HG03060 (cell line): ENCODE measurements around the gene DAB2IP.
"Not testable (repeated sequence)": the region's sequence is repeated elsewhere in the genome, so short reads cannot be mapped to it uniquely, and the experiment has no call there.

Source experiments
- ATAC-seq: cut with Tn5 transposase; IDR thresholded peaks from one replicate; pipeline ENCODE4 v1.9.1; 2021; ENCODE audit warnings: low read depth, moderate number of reproducible peaks; ENCODE audit not compliant: unreplicated experiment

DAB2IP gene

DNA sequence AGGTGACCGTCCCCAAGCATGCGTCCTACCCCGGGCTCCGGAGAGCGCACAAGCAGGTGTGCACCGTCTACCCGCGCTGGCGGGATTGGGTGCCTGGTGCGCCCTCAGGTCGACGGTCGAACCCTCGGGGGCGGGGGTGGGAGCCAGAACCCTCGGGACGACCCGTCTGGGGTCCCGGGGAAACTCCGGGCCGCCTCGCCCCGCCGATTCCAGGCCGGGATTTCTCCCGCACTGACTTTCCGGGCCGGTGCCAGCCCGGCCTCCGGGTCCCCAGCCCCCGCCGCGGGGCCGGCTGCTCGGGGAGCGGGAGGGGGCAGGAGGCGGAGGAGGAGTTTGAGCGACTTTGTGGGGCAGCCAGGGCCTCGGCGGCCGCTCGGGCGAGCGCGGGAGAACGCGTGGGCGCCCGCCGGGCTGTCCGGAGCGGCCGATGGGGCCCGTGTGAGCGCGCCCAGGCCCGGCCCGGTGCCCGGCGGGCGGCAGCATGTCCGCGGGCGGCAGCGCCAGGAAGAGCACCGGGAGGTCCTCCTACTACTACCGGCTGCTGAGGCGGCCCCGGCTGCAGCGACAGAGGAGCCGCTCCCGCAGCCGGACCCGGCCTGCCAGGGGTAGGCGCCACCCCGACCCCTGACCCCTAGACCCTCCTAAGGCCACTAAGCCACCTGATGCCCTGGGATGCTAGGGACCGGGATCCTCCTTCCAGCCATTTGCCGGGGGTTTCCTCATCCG, at the start of gene DAB2IP:
DAB2IP (plus strand) TSS at position 340 of the 726 bp plus-strand sequence; CDS start at position 482, 142 bp downstream.
- no peak for ATAC-seq

DNA sequence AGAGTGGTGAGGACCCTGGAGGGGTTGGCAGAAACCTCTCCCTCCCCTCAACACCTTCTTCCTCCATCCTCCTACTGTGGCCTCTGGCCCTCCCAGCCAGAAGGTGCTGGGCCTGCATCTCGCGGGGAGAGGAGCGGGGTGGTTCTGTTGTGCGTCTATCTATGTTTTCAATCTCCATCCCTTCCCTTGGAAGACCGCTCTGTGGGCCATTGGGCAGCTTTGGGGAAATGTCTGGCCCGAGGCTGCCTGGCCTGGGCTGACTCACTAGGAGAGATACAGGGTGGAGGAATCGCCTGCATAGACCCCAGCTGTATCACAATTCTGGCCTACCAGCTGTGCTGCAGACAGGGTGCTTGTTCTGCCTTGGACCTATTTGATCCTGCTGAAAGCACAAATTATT, 48.4 kb upstream of the DAB2IP start:
- ATAC-seq, result no peak

DNA sequence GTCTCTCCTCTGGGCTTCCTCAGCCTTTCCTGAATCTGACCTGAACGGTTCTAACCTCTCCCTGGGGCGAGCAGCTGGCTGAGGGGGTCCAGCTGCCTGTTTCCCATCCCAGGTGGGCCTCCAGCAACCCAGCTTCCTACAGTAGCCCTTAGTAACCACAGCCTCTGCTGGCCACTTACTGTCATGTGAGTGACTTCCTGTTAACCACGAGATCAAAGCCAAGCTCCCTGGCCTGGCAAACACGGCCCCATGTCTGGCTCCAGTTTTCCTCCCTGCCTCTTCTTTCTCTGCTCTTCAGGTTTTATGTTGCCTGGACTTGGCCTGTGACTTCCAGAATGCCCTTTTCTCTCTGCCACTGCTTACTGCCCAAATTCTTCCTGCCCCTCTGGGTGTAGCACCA, 47.2 kb upstream of the DAB2IP start:
- no peak for ATAC-seq

DNA sequence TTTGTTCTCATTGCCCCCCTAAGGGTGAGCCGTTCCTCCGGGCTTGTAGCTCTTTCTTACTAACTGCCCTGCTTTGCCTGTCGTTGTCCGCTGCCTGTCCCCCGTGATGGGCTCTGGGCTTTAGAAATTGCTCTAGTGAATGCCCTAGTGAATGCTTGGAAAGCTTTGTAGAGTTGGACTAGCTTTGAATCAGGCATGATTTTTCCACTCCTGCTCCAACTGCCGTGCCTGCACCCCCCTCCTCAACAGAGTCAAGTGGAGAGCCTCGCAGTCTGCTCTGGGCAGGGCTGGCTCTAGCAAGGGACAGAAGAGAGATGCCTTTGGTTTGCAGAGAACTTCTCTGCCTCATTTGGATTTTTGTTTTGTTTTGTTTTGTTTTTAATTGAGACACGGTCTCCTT, 46.8 kb upstream of the DAB2IP start:
- no peak for ATAC-seq

DNA sequence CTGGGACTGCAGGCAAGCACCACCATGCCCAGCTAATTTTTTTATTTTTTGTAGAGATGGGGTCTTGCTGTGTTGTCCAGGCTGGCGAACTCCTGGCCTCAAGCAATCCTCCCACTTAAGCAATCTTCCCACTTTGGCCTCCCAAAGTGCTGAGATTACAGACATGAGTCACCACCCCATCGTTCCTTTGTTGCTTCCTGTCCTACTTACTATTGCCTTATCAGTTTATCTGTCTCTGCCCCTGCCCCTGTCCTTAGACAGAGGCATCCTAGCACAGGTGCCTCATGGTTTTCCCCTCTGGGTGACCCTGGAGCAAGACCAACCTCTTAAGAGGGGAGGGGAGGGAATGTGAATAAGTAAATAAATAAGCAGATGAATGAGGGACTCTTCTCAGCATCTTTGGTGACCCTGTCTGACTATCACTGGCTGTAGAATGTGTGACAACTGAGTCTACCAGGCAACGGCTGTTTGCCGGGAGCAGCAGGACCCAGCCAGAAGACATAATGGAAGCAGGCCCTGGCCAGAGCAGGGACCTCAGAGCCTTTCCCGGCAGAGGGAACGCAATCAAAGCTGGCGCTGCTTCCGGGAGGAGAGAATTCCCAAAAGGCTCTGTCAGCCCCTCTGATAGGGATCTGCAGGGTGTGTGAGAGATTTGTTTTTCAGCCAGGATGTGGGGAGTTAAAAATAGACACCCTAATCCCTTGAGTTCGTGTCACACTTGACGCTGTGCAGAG, 43.8 kb upstream of the DAB2IP start:
- no peak for ATAC-seq

DNA sequence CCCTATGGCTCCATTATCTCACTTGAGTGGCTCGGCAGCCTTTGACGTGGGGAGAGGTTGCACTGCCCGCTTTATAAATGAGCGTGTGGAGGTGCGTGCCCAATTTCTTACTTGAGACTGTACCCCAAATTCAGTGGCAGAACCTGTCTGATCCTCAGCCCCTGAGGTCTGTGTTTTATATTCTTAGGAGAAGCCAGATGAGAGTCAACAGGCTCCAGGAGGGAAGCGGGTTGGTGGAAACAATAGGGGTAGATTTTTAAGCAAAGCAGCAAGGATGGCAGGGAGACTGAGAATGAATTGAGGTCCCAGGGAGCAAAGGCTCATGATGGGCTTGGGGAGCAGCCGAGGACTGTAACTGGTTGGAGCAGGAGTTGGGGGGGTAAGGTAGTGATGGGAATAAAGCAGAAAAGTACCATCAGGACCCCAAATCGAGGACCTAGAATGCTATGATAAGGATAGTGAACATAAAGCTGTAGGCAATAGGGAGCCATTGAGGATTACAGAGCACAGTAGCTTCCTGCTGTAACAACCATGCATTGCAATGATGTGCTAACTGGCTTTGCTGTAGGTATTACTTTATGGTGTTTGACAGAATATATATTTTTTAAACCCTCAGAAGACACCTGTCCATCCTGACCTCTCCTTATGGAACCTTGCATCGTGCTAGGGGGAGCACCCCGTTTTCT, 43.1 kb upstream of the DAB2IP start:
- ATAC-seq, result no peak

DNA sequence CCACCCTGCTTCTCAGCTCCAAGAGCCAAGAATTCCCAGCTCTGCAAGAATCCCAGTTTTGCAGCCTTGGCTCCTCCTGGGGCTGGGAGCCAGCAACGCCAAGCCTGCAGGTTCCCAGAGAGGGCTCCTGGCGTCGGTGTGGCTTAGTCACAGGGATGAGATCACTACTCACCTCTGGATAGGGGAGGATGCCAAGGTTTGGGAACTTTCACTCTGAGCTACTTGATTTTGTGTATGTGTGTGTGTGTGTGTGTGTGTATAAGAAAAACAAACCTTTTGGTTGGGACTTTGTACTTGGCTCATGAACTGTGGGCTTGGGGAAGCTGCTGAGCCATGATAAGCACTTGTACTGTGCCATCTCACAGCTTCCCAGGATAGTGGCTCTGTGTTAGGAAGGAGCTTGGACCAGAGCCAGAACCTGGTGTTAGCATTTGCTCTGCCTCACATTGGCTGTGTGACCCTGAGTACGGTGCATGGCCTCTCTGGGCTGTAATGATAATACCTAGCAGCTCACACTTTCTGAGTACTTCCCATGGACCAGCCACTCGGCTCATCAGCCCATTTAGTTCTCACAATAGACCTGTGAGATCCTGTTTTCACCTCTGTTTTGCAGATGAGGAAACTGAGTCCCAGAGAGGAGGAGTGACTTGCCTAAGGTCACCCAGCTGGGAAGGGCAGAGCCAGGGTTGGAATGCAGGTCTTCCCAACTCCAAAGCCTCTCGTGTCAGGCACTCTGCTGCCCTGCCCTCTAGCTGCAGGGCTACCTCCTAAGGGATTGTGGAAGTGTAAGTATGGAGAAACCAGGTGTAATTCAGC, 41.4 kb upstream of the DAB2IP start:
- ATAC-seq, result no peak

DNA sequence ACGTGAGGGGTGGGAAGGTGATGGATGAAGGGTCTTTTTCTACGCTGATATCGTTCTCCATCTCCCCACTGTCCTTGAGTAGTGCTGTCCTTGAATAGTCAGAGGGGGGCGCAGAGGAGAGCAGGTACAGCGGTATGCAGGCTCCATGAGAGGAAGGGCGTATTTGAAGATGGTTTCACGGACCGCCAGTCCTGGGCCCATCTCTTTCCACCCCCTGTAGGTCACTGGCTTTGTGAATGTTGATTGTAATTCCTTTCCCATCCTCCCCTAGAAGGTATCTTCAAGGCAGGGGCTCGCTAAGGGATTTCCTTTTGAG, 40.8 kb upstream of the DAB2IP start:
- no peak for ATAC-seq

DNA sequence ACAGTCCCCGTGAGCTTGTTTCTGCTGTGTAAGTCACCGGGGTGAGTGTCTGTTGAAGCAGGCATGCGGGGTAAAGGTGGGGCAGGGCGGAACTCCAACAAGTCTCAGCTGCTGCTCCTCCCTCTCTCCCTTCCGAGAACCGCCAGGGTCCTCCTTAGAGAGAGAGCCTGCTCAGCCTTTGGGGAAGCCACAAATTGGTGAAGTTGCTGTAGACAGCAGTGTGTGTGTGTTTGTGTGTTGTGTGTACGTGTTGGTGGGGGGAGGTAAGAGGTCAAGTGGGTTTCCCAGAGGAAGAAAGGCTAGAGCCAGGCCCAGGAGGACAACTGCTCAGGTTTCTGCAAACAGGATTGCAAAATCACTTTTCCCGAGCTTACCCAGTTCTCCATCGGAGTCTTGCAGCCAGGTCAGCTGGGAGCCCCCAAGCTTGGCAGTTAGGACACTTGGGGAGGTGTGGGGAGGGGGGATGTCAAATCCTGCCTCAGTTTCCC, 38.9 kb upstream of the DAB2IP start:
- ATAC-seq, result no peak

DNA sequence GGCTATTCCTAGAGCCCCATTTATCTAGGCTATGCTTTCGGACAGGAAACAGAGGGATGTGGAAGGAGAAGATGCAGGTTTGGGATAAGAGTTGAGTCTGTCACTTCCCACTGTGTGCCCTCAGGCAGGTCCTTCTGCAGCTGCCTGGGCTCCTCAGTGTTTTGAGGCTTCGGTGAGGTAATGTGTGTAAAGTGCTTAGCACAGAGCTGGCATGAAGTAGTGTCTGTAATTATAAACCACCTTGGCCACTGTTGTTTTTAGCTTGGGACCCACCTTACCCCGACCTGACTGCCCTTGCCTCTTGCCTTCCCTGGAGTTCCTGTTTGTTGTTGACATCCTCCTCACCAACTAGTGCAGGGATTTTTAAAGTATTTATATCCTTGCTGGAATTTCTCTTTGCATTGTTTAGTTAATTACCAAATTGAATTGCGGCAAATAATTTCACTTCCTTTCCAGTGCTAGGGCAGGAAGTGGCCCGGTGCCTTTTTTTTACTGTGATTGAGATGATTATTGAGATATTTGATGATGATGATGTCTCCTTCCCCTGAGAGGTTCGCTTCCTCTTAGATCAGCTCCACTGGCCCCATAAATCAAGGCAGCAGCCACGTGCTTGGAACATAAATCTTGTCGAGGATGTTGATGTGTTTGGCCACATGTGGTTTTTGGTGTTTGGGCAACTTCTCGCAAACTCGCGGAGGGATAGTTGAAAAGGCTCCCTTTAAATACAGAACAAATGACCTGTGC, 38.3 kb upstream of the DAB2IP start:
- ATAC-seq, result no peak

DNA sequence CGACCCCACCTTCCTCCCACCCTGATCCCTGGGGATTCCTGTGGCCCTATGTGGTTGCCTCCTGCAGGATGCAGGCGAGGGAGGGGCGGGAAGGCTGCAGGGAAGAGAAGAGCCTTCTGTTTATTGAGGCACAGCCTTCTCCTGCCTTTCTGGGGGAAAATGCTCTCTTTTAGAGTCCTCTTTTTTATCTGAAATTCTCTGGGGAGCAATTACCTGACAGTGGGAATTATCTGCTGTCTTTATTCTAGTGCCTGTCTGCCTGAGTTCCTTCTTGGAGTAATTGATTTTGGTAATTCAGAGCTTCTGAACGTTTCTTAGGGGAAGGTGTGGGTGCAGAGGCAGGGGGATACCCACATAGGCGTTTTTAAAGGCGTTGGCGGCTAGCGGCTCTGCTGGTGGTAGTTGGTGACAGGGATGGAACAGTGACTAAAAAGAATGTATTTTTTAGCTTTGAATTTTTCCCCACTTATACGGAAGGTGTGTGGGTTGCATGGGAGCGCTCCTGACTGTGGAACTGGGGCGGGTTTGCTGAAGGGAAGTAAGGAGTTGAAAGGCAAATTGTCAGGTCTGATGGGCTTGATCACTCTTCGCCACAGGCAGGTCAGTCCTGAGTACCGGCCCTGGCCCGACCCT, 35.2 kb upstream of the DAB2IP start:
- ATAC-seq, result no peak

DNA sequence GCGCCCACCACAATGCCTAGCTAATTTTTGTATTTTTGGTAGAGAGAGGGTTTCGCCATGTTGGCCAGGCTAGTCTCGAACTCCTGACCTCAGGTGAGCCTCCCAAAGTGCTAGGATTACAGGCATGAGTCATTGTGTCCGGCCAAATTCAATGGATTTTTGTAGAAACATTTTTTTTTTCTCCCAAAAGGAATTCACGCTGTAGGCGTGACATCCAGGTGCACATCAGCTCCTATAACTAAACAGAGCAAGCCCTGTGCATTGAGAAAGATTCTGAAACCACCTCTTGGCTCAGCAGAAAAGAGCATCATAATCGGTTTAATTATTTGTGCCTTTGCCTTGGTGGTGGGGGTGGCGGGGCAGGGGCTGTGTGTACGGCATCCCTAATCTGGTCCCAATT, 32.9 kb upstream of the DAB2IP start:
- no peak for ATAC-seq

DNA sequence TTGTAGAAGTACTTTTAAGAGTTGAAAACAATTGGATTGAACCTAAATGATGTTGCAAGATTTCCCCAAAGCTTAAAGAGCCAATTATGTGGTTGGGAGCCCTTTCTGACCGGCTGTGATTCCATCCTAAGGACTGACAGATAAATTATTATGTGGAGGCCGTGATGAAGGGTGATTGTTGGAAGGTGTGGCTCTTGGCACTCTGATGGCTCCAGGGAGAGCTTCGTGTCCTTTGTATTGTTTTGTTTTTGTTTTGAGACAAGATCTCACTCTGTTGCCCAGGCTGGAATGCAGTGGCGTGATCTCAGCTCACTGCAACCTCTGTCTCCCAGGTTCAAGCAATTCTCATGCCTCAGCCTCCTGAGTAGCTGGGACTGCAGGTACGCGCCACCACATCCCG, 32.5 kb upstream of the DAB2IP start:
- ATAC-seq, result not testable (repeated sequence)

DNA sequence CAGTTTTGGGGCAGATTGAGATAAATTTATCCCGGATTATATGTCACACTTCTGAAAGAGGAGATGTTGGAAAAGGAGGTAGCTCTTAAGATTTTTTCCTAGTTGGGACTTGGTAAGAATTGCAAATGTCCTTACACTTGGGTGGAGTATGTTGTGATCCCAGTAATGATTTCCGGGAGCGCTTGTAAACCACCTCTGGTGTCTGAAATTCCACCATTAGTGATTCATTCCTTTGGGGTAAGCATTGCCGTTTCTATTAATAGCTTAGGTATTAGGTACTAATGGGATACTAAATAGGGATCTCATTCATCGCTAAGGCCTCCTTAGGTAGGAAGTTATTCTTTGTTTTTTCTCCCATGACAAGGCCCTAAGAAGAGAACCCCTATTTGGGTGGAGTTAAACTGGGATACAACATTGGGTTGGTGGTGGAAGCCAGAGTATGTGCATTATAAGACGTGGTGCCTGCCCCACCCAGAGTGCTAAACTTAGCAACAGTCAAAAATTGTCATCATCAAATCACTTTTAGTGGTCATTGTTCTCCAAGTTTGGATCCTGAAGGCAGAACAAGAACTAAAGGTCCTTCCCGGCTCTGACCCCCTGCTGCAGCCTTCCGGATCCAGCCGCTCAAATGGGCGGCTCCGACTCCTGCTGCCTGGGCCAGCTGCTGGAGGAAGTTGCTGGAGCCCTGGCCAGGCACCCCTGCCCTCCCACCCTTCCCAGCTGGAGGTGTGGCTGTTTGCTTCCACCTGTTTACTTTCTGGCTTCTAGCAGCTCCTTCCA, 31.7 kb upstream of the DAB2IP start:
- no peak for ATAC-seq

DNA sequence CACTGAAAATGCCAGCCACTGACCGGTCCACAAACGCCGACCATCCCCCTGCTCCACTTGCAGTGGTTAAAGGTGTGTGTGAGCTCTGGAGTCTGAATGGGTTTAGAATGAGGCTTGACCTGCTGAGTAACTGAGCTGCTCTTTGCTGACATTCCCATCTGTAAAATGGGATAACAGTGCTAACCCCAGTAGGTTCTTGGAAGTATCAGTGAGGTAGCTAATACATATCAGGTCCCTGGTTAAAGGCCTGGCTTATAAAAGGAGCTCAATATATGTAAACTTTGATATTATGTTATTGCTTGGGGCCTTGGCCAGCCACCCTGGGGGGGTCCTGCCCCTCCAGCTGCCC, 31.1 kb upstream of the DAB2IP start:
- no peak for ATAC-seq

DNA sequence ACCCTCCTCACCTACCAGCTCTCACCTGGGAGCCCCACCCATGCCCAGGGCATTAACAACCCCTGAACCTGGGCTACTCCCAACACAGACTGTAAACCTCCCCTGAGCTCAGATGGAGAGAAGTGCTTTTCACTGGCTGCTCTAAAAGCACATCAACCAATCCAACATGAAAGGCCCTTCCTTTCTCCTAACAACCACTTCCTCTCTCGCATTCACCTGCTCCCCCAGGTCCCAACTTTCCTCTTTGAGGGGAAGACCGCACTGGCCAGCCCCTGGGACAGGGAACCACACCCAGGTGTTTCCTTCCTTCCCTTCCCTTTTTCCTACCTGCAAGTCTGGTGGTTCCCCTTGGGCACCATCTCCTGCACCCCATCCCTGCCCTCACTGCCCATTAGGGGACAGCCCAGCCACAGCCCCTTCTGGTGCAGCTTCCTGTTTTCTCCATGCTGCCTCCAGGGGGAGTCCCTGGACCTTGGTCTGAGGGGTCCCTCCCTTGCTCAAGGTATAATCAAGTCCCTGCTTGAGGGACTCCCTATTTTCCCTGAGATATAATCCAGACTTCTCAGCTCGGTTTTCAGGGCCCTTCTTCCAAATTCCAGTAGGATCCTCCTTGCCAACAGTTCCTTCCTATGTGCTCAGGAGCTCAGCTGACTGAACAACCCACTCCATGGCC, 30.5 kb upstream of the DAB2IP start:
- ATAC-seq, result no peak

DNA sequence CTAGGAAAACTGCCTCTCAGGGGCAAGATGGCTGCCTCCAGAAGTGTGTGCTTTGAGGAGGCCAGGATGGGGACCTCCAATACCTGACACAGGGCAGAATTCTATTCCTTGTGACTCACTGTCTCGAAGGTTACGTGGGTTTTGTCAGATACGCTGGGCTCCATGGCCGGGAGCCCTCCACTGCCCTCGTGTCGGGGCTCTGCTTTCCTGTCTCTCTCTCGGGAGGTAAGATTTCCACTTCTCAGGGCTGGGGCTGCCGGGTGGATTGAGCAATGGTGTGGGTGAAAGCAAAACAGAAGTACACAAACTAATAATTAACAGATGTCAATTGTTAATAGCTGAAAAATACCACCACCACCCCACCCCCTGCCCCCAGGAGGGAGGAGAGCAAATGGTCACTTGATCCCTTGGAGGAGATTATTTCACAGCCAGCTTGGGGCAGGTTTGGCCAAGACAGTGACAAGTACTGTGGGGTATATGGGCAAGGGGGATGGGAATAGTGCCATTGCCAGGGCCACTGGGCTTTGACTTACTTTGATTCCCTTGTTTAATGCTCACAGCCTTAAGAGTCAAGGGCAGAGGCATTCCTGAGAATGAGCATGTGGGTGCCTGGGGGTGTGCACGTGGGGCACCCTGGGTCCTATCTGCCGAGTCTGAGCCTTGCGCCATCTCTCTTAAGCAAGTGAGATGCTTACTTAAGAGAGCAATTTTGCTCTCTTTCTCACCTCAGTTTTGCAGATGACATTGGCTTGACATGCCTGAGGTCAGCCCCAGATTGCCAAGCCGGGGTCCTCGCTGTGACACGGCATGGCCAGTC, 28.8 kb upstream of the DAB2IP start:
- no peak for ATAC-seq

DNA sequence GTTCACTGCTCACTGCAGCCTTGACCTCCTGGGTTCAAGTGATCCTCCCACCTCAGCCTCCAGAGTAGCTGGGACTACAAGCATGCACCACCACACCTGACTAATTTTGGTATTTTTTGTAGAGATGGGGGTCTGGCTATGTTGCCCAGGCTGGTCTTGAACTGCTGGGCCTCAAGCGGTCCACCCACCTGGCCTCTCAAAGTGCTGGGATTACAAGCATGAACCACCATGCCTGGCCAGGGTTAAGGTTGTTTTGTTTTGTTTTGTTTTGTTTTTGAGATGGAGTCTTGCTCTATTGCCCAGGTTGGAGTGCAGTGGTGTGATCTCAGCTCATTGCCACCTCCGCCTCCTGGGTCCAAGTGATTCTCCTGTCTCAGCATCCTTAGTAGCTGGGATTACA, 28.0 kb upstream of the DAB2IP start:
- not testable (repeated sequence) for ATAC-seq
